ENCODE measurements around the gene C1QTNF12. TPM values are rescaled to one million over a fixed set of nuclear protein-coding genes. Genes with fewer than 3 reads are reported as not detected.

Gene C1QTNF12
- polyA plus RNA-seq, 1 of the 3 experiments (the other 2 are of a cell fraction), result 0.59 TPM

- TF ChIP-seq CTCF (IDR thresholded peaks at IDR 0.05) (no peak), RFX5 (IDR thresholded peaks at IDR 0.05; ENCODE audit: low read length) (no peak)
Observed at GRCh38 chr1:1286313-1287261, 40.1 kb upstream of the C1QTNF12 start (continued).

DNA sequence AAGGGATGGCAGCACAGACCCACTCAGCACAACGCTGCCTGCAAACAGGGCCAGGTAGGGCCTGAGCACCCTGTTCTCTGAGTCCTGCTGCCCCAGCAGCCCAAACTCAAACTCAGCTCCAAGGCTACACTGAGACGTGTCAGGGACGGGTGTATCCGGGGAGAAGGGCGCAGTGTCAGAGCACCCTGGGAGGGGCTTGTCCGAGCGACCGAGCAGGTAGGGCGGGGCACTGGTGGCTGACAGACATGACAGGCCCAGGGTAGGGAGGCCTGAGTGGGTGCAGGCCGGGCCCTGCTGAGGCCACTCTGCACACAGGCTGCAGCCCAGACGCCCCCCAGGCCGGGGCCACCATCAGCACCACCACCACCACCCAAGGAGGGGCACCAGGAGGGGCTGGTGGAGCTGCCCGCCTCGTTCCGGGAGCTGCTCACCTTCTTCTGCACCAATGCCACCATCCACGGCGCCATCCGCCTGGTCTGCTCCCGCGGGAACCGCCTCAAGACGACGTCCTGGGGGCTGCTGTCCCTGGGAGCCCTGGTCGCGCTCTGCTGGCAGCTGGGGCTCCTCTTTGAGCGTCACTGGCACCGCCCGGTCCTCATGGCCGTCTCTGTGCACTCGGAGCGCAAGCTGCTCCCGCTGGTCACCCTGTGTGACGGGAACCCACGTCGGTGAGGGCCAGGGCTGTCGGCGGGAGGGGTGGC is 39.2 kb upstream of the C1QTNF12 start:
- Histone ChIP-seq H3K9me3 (no peaks in the 10 kb centered on the region), H3K9me2 (no peaks in the 10 kb centered on the region), H3K36me3 (replicated peaks in 1 of 2; ENCODE audit: control insufficient read depth in 1 of 2, insufficient read depth in 2 of 2, low read length in 1 of 2) (no peaks in the 10 kb centered on the region), H3K4me3 (ENCODE audit: low read depth in 2 of 2, low read length in 1 of 2) (no peak overlapping the region), H3F3A (replicated peaks; ENCODE audit: insufficient read depth) (no peaks in the 10 kb centered on the region), H3K79me2 (ENCODE audit: insufficient read depth) (no peaks in the 10 kb centered on the region), H2AFZ (ENCODE audit: low read depth) (no peak overlapping the region), H3K27ac (ENCODE audit: low read depth in 2 of 2, low read length in 1 of 2) (no peak overlapping the region), H3K9ac (no peak overlapping the region), H4K20me1 (ENCODE audit: insufficient read depth) (no peaks in the 10 kb centered on the region), H3K27me3 (ENCODE audit: insufficient read depth) (no peaks in the 10 kb centered on the region), H3K4me1 (ENCODE audit: control insufficient read depth in 1 of 2, insufficient read depth in 2 of 2, low read depth in 1 of 2, low read length in 1 of 2) (peaks cover 0 to 9% of the 10 kb centered on the region in 2 experiments; a peak in 1 of 4 replicates), H3K4me2 (no peak overlapping the region)
- ChIA-PET POLR2A (no interaction called here), CTCF (interaction anchor here (0.9 to 2.2 kb wide), 6 partner anchors 9 to 167 kb away, joined by 3 to 6 read pairs (median 4); no protein-coding TSS in a partner anchor)
- TF ChIP-seq MXI1 (IDR thresholded peaks at IDR 0.05; ENCODE audit: low read depth, low read length), result no peak
- TF ChIP-seq CHD2 (IDR thresholded peaks at IDR 0.05; ENCODE audit: low read length, partially characterized antibody), result no peak
- TF ChIP-seq, protein P1, sequence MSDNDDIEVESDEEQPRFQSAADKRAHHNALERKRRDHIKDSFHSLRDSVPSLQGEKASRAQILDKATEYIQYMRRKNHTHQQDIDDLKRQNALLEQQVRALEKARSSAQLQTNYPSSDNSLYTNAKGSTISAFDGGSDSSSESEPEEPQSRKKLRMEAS (IDR thresholded peaks at IDR 0.05; ENCODE audit: low read depth), result no peak
- no peak for TF ChIP-seq EZH2phosphoT487 (IDR thresholded peaks at IDR 0.05; ENCODE audit: borderline replicate concordance, low read depth)
- no peak for TF ChIP-seq NFIC (IDR thresholded peaks at IDR 0.05; ENCODE audit: borderline replicate concordance)
- TF ChIP-seq SIN3A (IDR thresholded peaks at IDR 0.05; ENCODE audit: borderline replicate concordance, low read depth, low read length), result no peak
- TF ChIP-seq RCOR1 (IDR thresholded peaks at IDR 0.05; ENCODE audit: low read length), result no peak
- no peak for TF ChIP-seq GABPA (IDR thresholded peaks at IDR 0.05; ENCODE audit: low read depth)
- TF ChIP-seq JUND (IDR thresholded peaks at IDR 0.05), result no peak
- no peak for TF ChIP-seq MEF2A (IDR thresholded peaks at IDR 0.05; ENCODE audit: borderline replicate concordance, low read depth)
- no peak for TF ChIP-seq CTCF (IDR thresholded peaks at IDR 0.05)
- TF ChIP-seq, protein P2, sequence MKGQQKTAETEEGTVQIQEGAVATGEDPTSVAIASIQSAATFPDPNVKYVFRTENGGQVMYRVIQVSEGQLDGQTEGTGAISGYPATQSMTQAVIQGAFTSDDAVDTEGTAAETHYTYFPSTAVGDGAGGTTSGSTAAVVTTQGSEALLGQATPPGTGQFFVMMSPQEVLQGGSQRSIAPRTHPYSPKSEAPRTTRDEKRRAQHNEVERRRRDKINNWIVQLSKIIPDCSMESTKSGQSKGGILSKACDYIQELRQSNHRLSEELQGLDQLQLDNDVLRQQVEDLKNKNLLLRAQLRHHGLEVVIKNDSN (IDR thresholded peaks at IDR 0.05; ENCODE audit: borderline replicate concordance, low read depth), result no peak
- WGBS (ENCODE audit: low lambda C conversion rate), result 76% methylated on average over 16 of the region's 37 CpGs
- no peak for DNase-seq

Measured in SK-N-SH (cell line).